HCT116 (cell line): ENCODE results near the gene GNS. TPM values are rescaled to one million over a fixed set of nuclear protein-coding genes. Genes with fewer than 3 reads are reported as not detected.

Source experiments
- ATAC-seq: fragments of 200-7000 bp; cut with Tn5 transposase; 2 replicates; pipeline ENCODE4 v1.9.1; 2020; ENCODE audit warnings: mild to moderate bottlenecking, moderate library complexity
- BruUV-seq: library from RNA; stranded (reverse); fragments of 400-500 nt; replicated peaks from 2 replicates; lab custom pipeline; 2021; lab: Mats Ljungman, UMichigan
- CTCF ChIA-PET: fragments of 300-600 bp; sonication (Branson Sonifier 250); formaldehyde crosslinking; loops from one replicate; lab custom pipeline; 2021; ENCODE audit warnings: antibody characterized with exemption; lab: Charles Lee
- POLR2A ChIA-PET: fragments of 300-600, 350-600 bp; sonication (Branson Sonifier 250); formaldehyde crosslinking; loops from one replicate; lab custom pipeline; 2021; ENCODE audit warnings: antibody characterized with exemption; lab: Charles Lee
- RAD21 ChIA-PET, 2 experiments: fragments of 300-600 bp; sonication (Branson Sonifier 250); formaldehyde crosslinking; loops; one replicate each; lab custom pipeline; 2023; ENCODE audit warnings: low total read pairs in 2 of 2; ENCODE audit not compliant: uncharacterized antibody in 2 of 2, unreplicated experiment in 2 of 2, low non-redundant PET in 1 of 2; lab: Charles Lee
- DNase-seq: peaks from one replicate; pipeline ENCODE4 v3.0.0-alpha.2; 2010; ENCODE audit warnings: low read depth, low spot score
- H2AFZ ChIP-seq: fragments of 200-600 bp; shearing (Covaris generic), sonication (generic); 2 replicates; pipeline ENCODE4 v1.6.1; 2017; ENCODE audit warnings: low read depth, mixed run types, mixed read lengths, antibody characterized with exemption, low read length; ENCODE audit not compliant: poor library complexity, severe bottlenecking
- H3K27ac ChIP-seq: 2 replicates; pipeline ENCODE4 v1.5.1; 2012; ENCODE audit warnings: low read depth, low read length
- H3K27me3 ChIP-seq: fragments of 200-600 bp; sonication (generic); 2 replicates; pipeline ENCODE4 v1.6.1; 2016; ENCODE audit warnings: mixed run types, low read length, mixed read lengths; ENCODE audit not compliant: insufficient read depth
- H3K36me3 ChIP-seq, 2 experiments: fragments of 200-500 bp in 1 of 2; fragments of 200-600 bp in 1 of 2; sonication (Bioruptor generic) in 1 of 2; sonication (generic) in 1 of 2; 2 replicates each; pipeline versions ENCODE4 v1.5.1 to v1.6.1; 2014 to 2016; ENCODE audit warnings: low read length in 2 of 2, inconsistent platforms in 1 of 2, mixed read lengths in 1 of 2, mixed run types in 1 of 2; ENCODE audit not compliant: insufficient read depth in 2 of 2, control insufficient read depth in 1 of 2
- H3K4me1 ChIP-seq, 2 experiments: fragments of 200-600 bp in 1 of 2; sonication (generic) in 1 of 2; 2 replicates each; pipeline versions ENCODE4 v1.5.1 to v1.6.1; 2012 to 2017; ENCODE audit warnings: low read length in 2 of 2, inconsistent platforms in 1 of 2, mild to moderate bottlenecking in 1 of 2, mixed read lengths in 1 of 2, mixed run types in 1 of 2, moderate library complexity in 1 of 2; ENCODE audit not compliant: insufficient read depth in 2 of 2, control insufficient read depth in 1 of 2
- H3K4me2 ChIP-seq: fragments of 200-600 bp; sonication (generic); 2 replicates; pipeline ENCODE4 v1.6.1; 2017; ENCODE audit warnings: mixed run types, low read length, mixed read lengths
- H3K4me3 ChIP-seq, 2 experiments: fragments of 200-600 bp in 1 of 2; sonication (generic) in 1 of 2; replicated peaks in 1 of 2; 2 replicates each; pipeline ENCODE4 v1.5.1; 2011 to 2016; ENCODE audit warnings: low read length in 2 of 2, control low read depth in 1 of 2, low read depth in 1 of 2, mild to moderate bottlenecking in 1 of 2, mixed read lengths in 1 of 2, mixed run types in 1 of 2
- H3K79me2 ChIP-seq: fragments of 200-600 bp; sonication (generic); 2 replicates; pipeline ENCODE4 v1.6.1; 2017; ENCODE audit warnings: mild to moderate bottlenecking, mixed run types, low read length, moderate library complexity, mixed read lengths; ENCODE audit not compliant: insufficient read depth
- H3K9ac ChIP-seq: fragments of 200-600 bp; sonication (generic); 2 replicates; pipeline ENCODE4 v1.6.1; 2016; ENCODE audit warnings: low read length, mixed read lengths
- H3K9me2 ChIP-seq: fragments of 200-600 bp; sonication (generic), shearing (Covaris generic); 2 replicates; pipeline ENCODE4 v1.6.1; 2017; ENCODE audit warnings: mixed run types, mild to moderate bottlenecking, moderate library complexity; ENCODE audit not compliant: insufficient read depth
- H3K9me3 ChIP-seq, 2 experiments: fragments of 200-500 bp in 1 of 2; fragments of 200-600 bp in 1 of 2; sonication (Bioruptor generic) in 1 of 2; sonication (generic) in 1 of 2; 2 replicates each; pipeline ENCODE4 v1.6.1; 2014 to 2017; ENCODE audit warnings: low read length in 2 of 2, mixed read lengths in 2 of 2, inconsistent platforms in 1 of 2, low read depth in 1 of 2, mild to moderate bottlenecking in 1 of 2, mixed run types in 1 of 2, moderate library complexity in 1 of 2; ENCODE audit not compliant: control insufficient read depth in 1 of 2, insufficient read depth in 1 of 2
- H4K20me1 ChIP-seq: fragments of 200-600 bp; sonication (generic), shearing (Covaris generic); 2 replicates; pipeline ENCODE4 v1.6.1; 2017; ENCODE audit warnings: mixed run types, mild to moderate bottlenecking, moderate library complexity; ENCODE audit not compliant: insufficient read depth
- ATF3 ChIP-seq: IDR thresholded peaks from 2 replicates; pipeline ENCODE4 v1.6.1; 2012
- CBX3 ChIP-seq: IDR thresholded peaks from 2 replicates; pipeline ENCODE4 v1.6.1; 2012; ENCODE audit warnings: low read depth
- CEBPB ChIP-seq: IDR thresholded peaks from 2 replicates; pipeline ENCODE4 v1.6.1; 2012; ENCODE audit warnings: low read depth
- EGR1 ChIP-seq: IDR thresholded peaks from 2 replicates; pipeline ENCODE4 v1.6.1; 2012; ENCODE audit warnings: low read depth
- EZH2 ChIP-seq: fragments of 200-600 bp; sonication (generic); IDR thresholded peaks from 2 replicates; pipeline ENCODE4 v1.6.1; 2017; ENCODE audit warnings: antibody characterized with exemption, mixed run types
- EZH2phosphoT487 ChIP-seq: fragments of 200-600 bp; IDR thresholded peaks from 2 replicates; pipeline ENCODE4 v1.6.1; 2018; ENCODE audit warnings: antibody characterized with exemption, borderline replicate concordance
- REST ChIP-seq: IDR thresholded peaks from 2 replicates; pipeline ENCODE4 v1.6.1; 2012; ENCODE audit warnings: low read depth
- TCF7L2 ChIP-seq: IDR thresholded peaks from 2 replicates; pipeline ENCODE4 v1.7.0; 2011; ENCODE audit warnings: borderline replicate concordance, inconsistent platforms; ENCODE audit not compliant: insufficient read depth, insufficient read length; ENCODE audit errors: extremely low read depth
- YY1 ChIP-seq: IDR thresholded peaks from 2 replicates; pipeline ENCODE4 v1.6.1; 2011; ENCODE audit warnings: low read length, low read depth, moderate library complexity, mild to moderate bottlenecking; ENCODE audit not compliant: insufficient replicate concordance; ENCODE audit errors: extremely low read depth
- ZBTB33 ChIP-seq: IDR thresholded peaks from 2 replicates; pipeline ENCODE4 v1.6.1; 2011; ENCODE audit warnings: mild to moderate bottlenecking, low read length, moderate library complexity; ENCODE audit not compliant: insufficient replicate concordance; ENCODE audit errors: extremely low read depth
- ZFX ChIP-seq: fragments of 450-650 bp; IDR thresholded peaks from 2 replicates; pipeline ENCODE4 v1.6.1; 2017
- ZNF274 ChIP-seq: fragments of 200-500 bp; sonication (Bioruptor generic); IDR thresholded peaks from 2 replicates; pipeline ENCODE4 v1.6.1; 2014; ENCODE audit warnings: mild to moderate bottlenecking, low read depth, low read length, inconsistent platforms
- intact Hi-C: fragments of 100-400 bp; cut with micrococcal nuclease; formaldehyde crosslinking; loops from 2 replicates; pipeline ENCODE4 v1.10.0; 2022
- total RNA-seq: library from RNA; stranded (reverse); gene quantifications from one replicate; pipeline ENCODE4 v1.2.1, GENCODE V29; 2021; ENCODE audit not compliant: unreplicated experiment

GNS gene
- total RNA-seq, 1 experiment from 2014 or later, result 45.7 TPM

- TF ChIP-seq EZH2 (no peak), ZNF274 (no peak), ZBTB33 (no peak)
- Histone ChIP-seq H2AFZ (no peak overlapping the region), H4K20me1 (no peaks in the 10 kb centered on the region), H3K4me1 (peaks cover 0 to 4% of the 10 kb centered on the region in 2 experiments; a peak in 2 of 4 replicates), H3K36me3 (peaks cover 0 to 3% of the 10 kb centered on the region in 2 experiments; a peak in 1 of 4 replicates), H3K9me2 (no peaks in the 10 kb centered on the region), H3K27ac (no peak overlapping the region), H3K9ac (no peak overlapping the region), H3K9me3 (no peaks in the 10 kb centered on the region), H3K27me3 (no peaks in the 10 kb centered on the region), H3K4me2 (no peak overlapping the region), H3K79me2 (peaks cover 23% of the 10 kb centered on the region), H3K4me3 (no peak overlapping the region)
- ATAC-seq (no peak), DNase-seq (no peak)
- BruUV-seq, result no TSS peak
- CTCF ChIA-PET, result interaction anchor here (4.6 kb wide), 1 partner anchor 11 kb away, joined by 25 read pairs; no protein-coding TSS in a partner anchor
- intact Hi-C loops, result no loop called here
- RAD21 ChIA-PET, result no interaction called here
- POLR2A ChIA-PET, result no interaction called here
These were observed 31.8 kb upstream of the GNS start for GRCh38 chr12:64791036-64791435.

DNA sequence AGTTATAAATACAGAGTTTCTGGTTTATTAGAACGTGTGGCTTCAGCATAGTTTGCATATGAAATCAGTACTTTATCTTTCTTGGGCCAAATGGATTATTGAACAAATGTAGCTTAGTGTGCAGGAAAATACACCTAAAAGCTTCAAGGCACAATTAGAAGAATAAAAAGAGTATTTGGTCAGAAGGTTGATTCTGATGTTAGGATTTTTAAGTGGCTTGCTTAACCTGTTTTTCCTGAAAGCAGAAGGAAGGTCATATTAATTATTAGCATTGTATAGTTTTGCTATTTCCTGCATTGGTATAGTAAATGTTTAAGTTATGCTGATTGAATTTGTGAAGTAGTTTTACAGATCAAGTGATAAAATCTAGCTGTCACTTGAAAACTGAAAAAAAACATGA, 31.0 kb upstream of the GNS start:
- Histone ChIP-seq H3K9me2 (no peaks in the 10 kb centered on the region), H3K9me3 (no peaks in the 10 kb centered on the region), H4K20me1 (no peaks in the 10 kb centered on the region), H3K4me1 (no peaks in the 10 kb centered on the region), H3K4me2 (no peak overlapping the region), H3K79me2 (peaks cover 27% of the 10 kb centered on the region), H3K27me3 (no peaks in the 10 kb centered on the region), H3K36me3 (peaks cover 0 to 3% of the 10 kb centered on the region in 2 experiments; a peak in 1 of 4 replicates), H2AFZ (no peak overlapping the region), H3K27ac (no peak overlapping the region), H3K9ac (no peak overlapping the region), H3K4me3 (no peak overlapping the region)
- POLR2A ChIA-PET, result no interaction called here
- ATAC-seq, result no peak
- no TSS peak for BruUV-seq
- intact Hi-C loops, result no loop called here
- RAD21 ChIA-PET, result interaction anchor here in 1 of 2 experiments (0.6 kb wide), 1 partner anchor 551 kb away, joined by 3 read pairs; no protein-coding TSS in a partner anchor
- DNase-seq, result no peak
- CTCF ChIA-PET, result interaction anchor here (4.6 kb wide), 1 partner anchor 12 kb away, joined by 25 read pairs; no protein-coding TSS in a partner anchor
- TF ChIP-seq ATF3, result no peak
- no peak for TF ChIP-seq EZH2
- no peak for TF ChIP-seq CEBPB
- TF ChIP-seq TCF7L2, result no peak
- TF ChIP-seq YY1, result no peak
- no peak for TF ChIP-seq ZFX
- TF ChIP-seq ZNF274, result no peak
- no peak for TF ChIP-seq REST
- TF ChIP-seq EZH2phosphoT487, result no peak
- no peak for TF ChIP-seq EGR1
- TF ChIP-seq CBX3, result no peak
